HG03060 (cell line): ENCODE results near the gene ZNF200.
"Not testable (repeated sequence)": the region's sequence is repeated elsewhere in the genome, so short reads cannot be mapped to it uniquely, and the experiment has no call there.

Experiments
- ATAC-seq: cut with Tn5 transposase; IDR thresholded peaks from one replicate; pipeline ENCODE4 v1.9.1; 2021; ENCODE audit warnings: low read depth, moderate number of reproducible peaks; ENCODE audit not compliant: unreplicated experiment

ZNF200 gene

GRCh38 chr16:3234857-3235561, at the start of gene ZNF200:
ZNF200 (minus strand) TSS chr16:3235158; CDS start chr16:3233755, 1,403 bp downstream.
- peak; percentile 68 for ATAC-seq

- no peak for ATAC-seq
These were observed 48.8 kb upstream of the ZNF200 start for GRCh38 chr16:3283543-3284447.

- peak; percentile 68 for ATAC-seq
These were observed 48.0 kb upstream of the ZNF200 start, which contains the start of gene ZNF263 for GRCh38 chr16:3282730-3283542. ZNF263 (plus strand) TSS chr16:3283491; CDS start chr16:3283819, 328 bp downstream.

GRCh38 chr16:3282103-3282729, 47.3 kb upstream of the ZNF200 start:
- ATAC-seq = peak; percentile 8

GRCh38 chr16:3281222-3281820, 46.4 kb upstream of the ZNF200 start:
- ATAC-seq = no peak

GRCh38 chr16:3276679-3277078, 41.7 kb upstream of the ZNF200 start:
- no peak for ATAC-seq

- ATAC-seq = no peak
These were observed 40.0 kb upstream of the ZNF200 start for GRCh38 chr16:3274947-3275346.

- ATAC-seq = no peak
These were observed 39.5 kb upstream of the ZNF200 start for GRCh38 chr16:3274490-3274889.

- not testable (repeated sequence) for ATAC-seq
These were observed 36.3 kb upstream of the ZNF200 start for GRCh38 chr16:3271281-3271680.

GRCh38 chr16:3270718-3271117, 35.8 kb upstream of the ZNF200 start:
- ATAC-seq = not testable (repeated sequence)

GRCh38 chr16:3268294-3268693, 33.3 kb upstream of the ZNF200 start:
- no peak for ATAC-seq

GRCh38 chr16:3266873-3267537, 32.0 kb upstream of the ZNF200 start:
- no peak for ATAC-seq

- ATAC-seq = peak; percentile 73
These were observed 29.4 kb upstream of the ZNF200 start for GRCh38 chr16:3264137-3265036.

GRCh38 chr16:3262517-3262916, 27.6 kb upstream of the ZNF200 start:
- no peak for ATAC-seq

GRCh38 chr16:3259836-3260235, 24.9 kb upstream of the ZNF200 start:
- ATAC-seq = no peak

- ATAC-seq = no peak
These were observed 22.0 kb upstream of the ZNF200 start for GRCh38 chr16:3256866-3257465.

GRCh38 chr16:3256146-3256865, 21.3 kb upstream of the ZNF200 start, which contains the start of gene MEFV:
MEFV (minus strand) TSS chr16:3256633; CDS start chr16:3256587, 46 bp downstream.
- no peak for ATAC-seq
